Measurements from ENCODE around the gene S100A2. TPM values are rescaled to one million over a fixed set of nuclear protein-coding genes. Genes with fewer than 3 reads are reported as not detected.
"Not testable (repeated sequence)": the region's sequence is repeated elsewhere in the genome, so short reads cannot be mapped to it uniquely, and the experiment has no call there.

The S100A2 gene
- total and polyA plus RNA-seq, 5 donors from 2014 or later: not detected

DNA sequence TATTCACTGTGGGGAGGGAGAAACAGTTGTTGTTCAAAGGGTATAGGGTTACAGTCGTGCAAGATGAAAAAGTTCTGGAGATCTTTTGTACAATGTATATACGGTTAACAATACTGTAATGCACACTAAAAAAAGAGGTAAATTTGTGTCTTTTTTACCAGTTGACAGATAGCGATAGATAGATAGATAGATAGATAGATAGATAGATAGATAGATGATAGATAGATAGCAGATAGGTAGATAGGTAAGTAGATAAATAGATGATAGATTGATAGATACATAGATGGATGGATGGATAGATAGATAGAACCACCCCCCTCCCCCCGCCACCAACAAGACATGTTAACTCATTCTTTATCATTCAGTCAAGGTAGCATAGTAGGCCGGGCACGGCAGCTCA, 37.1 kb upstream of the S100A2 start:
- Mint-ChIP-seq H3K36me3 (no peaks in the 10 kb centered on the region), H3K27ac (no peak overlapping the region), H3K27me3 (peaks cover 23% of the 10 kb centered on the region), H3K9me3 (peaks cover 0 to 2% (median 0%) of the 10 kb centered on the region in 7 donors), H3K4me1 (peaks cover 0 to 18% (median 11%) of the 10 kb centered on the region in 4 donors), H3K4me3 (no peak overlapping the region)
- Histone ChIP-seq H3K27ac (ENCODE audit: insufficient read depth, low read length, poor library complexity, severe bottlenecking) (no peak overlapping the region), H3K9me3 (ENCODE audit: control insufficient read depth in 2 of 2, low read length in 2 of 2) (no peaks in the 10 kb centered on the region), H3K4me1 (ENCODE audit: control insufficient read depth, insufficient read depth, low read length, poor library complexity, severe bottlenecking) (peaks cover 9% of the 10 kb centered on the region), H3K27me3 (ENCODE audit: control insufficient read depth, insufficient read depth, low read length) (no peaks in the 10 kb centered on the region), H3K4me3 (ENCODE audit: low read depth, low read length) (no peak overlapping the region), H3K36me3 (ENCODE audit: control insufficient read depth, insufficient read depth, low read length) (no peaks in the 10 kb centered on the region)
- ATAC-seq (ENCODE audit: low read depth in 2 of 2) (no peak), DNase-seq (no peak)

DNA sequence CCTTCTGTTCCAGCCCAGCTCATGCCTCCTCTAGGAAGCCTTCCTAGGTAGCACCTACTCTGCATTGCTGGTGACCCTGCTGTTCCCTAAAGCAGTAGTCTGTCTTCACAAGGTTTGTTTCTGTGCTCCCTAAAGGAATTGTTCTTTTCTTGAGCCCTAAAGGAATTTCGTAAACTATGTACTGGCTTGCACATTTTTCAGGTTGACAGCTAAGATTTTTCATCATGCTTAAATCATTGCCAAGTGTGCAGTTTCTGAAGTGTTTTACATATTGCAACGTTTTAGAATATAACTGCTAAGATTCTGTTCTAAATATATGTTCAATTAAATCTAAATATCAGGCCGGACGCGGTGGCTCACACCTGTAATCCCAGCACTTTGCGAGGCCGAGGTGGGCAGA, 34.2 kb upstream of the S100A2 start:
- H3K4me1 Mint-ChIP-seq: peaks cover 7 to 30% (median 17%) of the 10 kb centered on the region in 4 donors
- peaks cover 9% of the 10 kb centered on the region for H3K27me3 Mint-ChIP-seq
- H3K4me3 Mint-ChIP-seq: no peak overlapping the region
- H3K9me3 ChIP-seq (ENCODE audit: control insufficient read depth in 2 of 2, low read length in 2 of 2): no peaks in the 10 kb centered on the region
- no peaks in the 10 kb centered on the region for H3K36me3 ChIP-seq (ENCODE audit: control insufficient read depth, insufficient read depth, low read length)
- no peak overlapping the region for H3K27ac Mint-ChIP-seq
- no peak for DNase-seq
- H3K4me1 ChIP-seq (ENCODE audit: control insufficient read depth, insufficient read depth, low read length, poor library complexity, severe bottlenecking): peaks cover 10% of the 10 kb centered on the region
- ATAC-seq (ENCODE audit: low read depth in 2 of 2): no peak
- no peak overlapping the region for H3K27ac ChIP-seq (ENCODE audit: insufficient read depth, low read length, poor library complexity, severe bottlenecking)
- H3K4me3 ChIP-seq (ENCODE audit: low read depth, low read length): no peak overlapping the region
- H3K27me3 ChIP-seq (ENCODE audit: control insufficient read depth, insufficient read depth, low read length): no peaks in the 10 kb centered on the region
- H3K36me3 Mint-ChIP-seq: no peaks in the 10 kb centered on the region
- H3K9me3 Mint-ChIP-seq: peaks cover 0 to 2% (median 0%) of the 10 kb centered on the region in 7 donors

DNA sequence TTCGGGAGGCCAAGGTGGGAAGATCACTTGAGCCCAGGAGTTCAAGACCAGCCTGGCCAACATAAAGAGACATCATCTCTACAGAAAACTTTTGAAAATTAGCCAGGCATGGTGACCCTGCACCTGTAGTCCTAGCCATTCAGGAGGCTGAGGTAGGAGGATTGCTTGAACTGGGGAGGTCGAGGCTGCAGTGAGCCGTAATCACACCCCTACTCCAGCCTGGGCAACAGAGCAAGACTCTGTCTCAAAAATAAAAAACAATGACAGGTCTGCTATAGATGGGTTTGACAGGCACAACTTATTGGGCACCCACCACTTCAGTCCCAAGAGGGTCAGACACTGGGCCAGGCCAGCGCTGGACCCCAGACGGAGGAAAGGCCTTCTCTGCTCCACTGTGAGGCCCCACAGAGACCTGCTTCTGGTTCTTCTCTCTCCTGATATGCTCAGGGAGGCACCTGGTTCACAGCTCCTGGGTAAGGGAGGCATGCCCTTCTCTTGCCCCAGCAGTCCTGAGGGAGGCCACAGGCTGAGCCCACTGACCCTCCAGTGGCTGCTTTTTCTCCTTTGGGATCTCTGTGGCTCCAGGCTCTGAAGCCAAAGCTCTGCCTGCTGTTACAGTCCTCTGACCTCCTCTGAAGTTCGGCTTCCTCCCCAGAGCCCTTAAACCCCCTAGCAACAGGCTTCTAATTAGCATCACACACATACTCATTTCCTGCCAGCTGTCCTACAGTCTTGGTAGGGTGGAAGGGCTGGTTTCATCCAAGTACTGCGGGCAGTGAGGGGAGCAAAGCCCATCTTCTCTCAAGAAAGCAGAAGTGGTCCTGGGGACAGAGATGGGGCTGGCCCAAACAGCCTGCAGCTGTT, 32.9 kb upstream of the S100A2 start:
- no peaks in the 10 kb centered on the region for H3K27me3 ChIP-seq (ENCODE audit: control insufficient read depth, insufficient read depth, low read length)
- no peak overlapping the region for H3K4me3 ChIP-seq (ENCODE audit: low read depth, low read length)
- ATAC-seq (ENCODE audit: low read depth in 2 of 2) (peak; percentile 84 to 88), DNase-seq (peak in 2 of 3 donors; percentile 31 to 76)
- peak overlapping the region; percentile 43 for H3K27ac ChIP-seq (ENCODE audit: insufficient read depth, low read length, poor library complexity, severe bottlenecking)
- H3K27ac Mint-ChIP-seq: peak overlapping the region; percentile 81 to 95 (median 84)
- H3K4me1 Mint-ChIP-seq: peaks cover 7 to 30% (median 17%) of the 10 kb centered on the region in 4 donors
- H3K27me3 Mint-ChIP-seq: peaks cover 1% of the 10 kb centered on the region
- H3K36me3 Mint-ChIP-seq: no peaks in the 10 kb centered on the region
- H3K4me1 ChIP-seq (ENCODE audit: control insufficient read depth, insufficient read depth, low read length, poor library complexity, severe bottlenecking): peaks cover 10% of the 10 kb centered on the region
- no peaks in the 10 kb centered on the region for H3K36me3 ChIP-seq (ENCODE audit: control insufficient read depth, insufficient read depth, low read length)
- H3K4me3 Mint-ChIP-seq: peak overlapping the region in 1 of 4 donors; percentile 33
- no peaks in the 10 kb centered on the region for H3K9me3 ChIP-seq (ENCODE audit: control insufficient read depth in 2 of 2, low read length in 2 of 2)
- no peaks in the 10 kb centered on the region for H3K9me3 Mint-ChIP-seq

DNA sequence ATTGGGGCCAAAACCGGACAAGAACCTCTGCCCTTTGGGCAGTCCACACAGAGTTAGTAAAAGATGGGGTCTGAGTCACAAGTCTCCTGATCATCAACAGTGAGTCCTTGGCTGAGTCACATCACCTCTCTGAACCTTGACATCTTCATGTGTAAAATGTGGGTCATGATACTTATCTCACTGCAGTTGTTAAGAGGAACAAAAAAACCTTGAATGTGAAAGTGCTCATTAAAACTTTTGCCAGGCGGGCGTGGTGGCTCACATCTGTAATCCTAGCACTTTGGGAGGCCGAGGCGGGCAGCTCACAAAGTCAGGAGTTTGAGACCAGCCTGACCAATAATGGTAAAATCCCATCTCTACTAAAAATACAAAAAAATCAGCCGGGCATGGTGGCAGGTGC, 31.6 kb upstream of the S100A2 start:
- Mint-ChIP-seq H3K9me3 (no peaks in the 10 kb centered on the region), H3K4me1 (peaks cover 7 to 29% (median 17%) of the 10 kb centered on the region in 4 donors), H3K27me3 (no peaks in the 10 kb centered on the region), H3K27ac (peak overlapping the region in 2 of 3 donors; percentile 54 to 69), H3K4me3 (no peak overlapping the region), H3K36me3 (no peaks in the 10 kb centered on the region)
- no peaks in the 10 kb centered on the region for H3K9me3 ChIP-seq (ENCODE audit: control insufficient read depth in 2 of 2, low read length in 2 of 2)
- H3K4me1 ChIP-seq (ENCODE audit: control insufficient read depth, insufficient read depth, low read length, poor library complexity, severe bottlenecking): peaks cover 10% of the 10 kb centered on the region
- H3K27me3 ChIP-seq (ENCODE audit: control insufficient read depth, insufficient read depth, low read length): no peaks in the 10 kb centered on the region
- DNase-seq (peak in 1 of 3 donors; percentile 42), ATAC-seq (ENCODE audit: low read depth in 2 of 2) (peak; percentile 46 to 52)
- H3K36me3 ChIP-seq (ENCODE audit: control insufficient read depth, insufficient read depth, low read length): no peaks in the 10 kb centered on the region
- H3K27ac ChIP-seq (ENCODE audit: insufficient read depth, low read length, poor library complexity, severe bottlenecking): no peak overlapping the region
- H3K4me3 ChIP-seq (ENCODE audit: low read depth, low read length): no peak overlapping the region

DNA sequence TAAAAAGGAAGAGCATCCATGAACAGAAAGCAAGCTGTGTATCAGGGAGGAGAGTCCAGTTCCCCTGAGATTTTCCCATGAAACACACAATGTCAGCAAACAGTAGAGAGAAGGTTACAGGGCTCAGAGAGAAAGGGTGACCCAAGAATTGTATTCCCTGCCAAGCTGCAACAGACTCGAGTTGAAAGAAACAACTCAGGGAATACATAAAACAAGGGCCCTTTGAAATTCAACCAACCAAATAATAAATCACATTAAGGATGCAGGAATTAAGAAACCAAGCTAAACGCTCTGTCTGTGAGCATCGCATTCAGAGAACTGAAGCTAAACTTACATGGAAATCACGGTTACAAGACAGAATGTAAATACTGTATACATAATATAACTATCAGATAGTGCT, 27.1 kb upstream of the S100A2 start:
- H3K9me3 Mint-ChIP-seq: no peaks in the 10 kb centered on the region
- H3K27me3 Mint-ChIP-seq: peaks cover 11% of the 10 kb centered on the region
- no peak overlapping the region for H3K4me3 Mint-ChIP-seq
- Histone ChIP-seq H3K27ac (ENCODE audit: insufficient read depth, low read length, poor library complexity, severe bottlenecking) (no peak overlapping the region), H3K4me3 (ENCODE audit: low read depth, low read length) (no peak overlapping the region), H3K36me3 (ENCODE audit: control insufficient read depth, insufficient read depth, low read length) (no peaks in the 10 kb centered on the region), H3K27me3 (ENCODE audit: control insufficient read depth, insufficient read depth, low read length) (no peaks in the 10 kb centered on the region), H3K9me3 (ENCODE audit: control insufficient read depth in 2 of 2, low read length in 2 of 2) (no peaks in the 10 kb centered on the region), H3K4me1 (ENCODE audit: control insufficient read depth, insufficient read depth, low read length, poor library complexity, severe bottlenecking) (peaks cover 1% of the 10 kb centered on the region)
- DNase-seq (no peak), ATAC-seq (ENCODE audit: low read depth in 2 of 2) (no peak)
- H3K36me3 Mint-ChIP-seq: no peaks in the 10 kb centered on the region
- peaks cover 3 to 11% (median 8%) of the 10 kb centered on the region in 4 donors for H3K4me1 Mint-ChIP-seq
- H3K27ac Mint-ChIP-seq: no peak overlapping the region

DNA sequence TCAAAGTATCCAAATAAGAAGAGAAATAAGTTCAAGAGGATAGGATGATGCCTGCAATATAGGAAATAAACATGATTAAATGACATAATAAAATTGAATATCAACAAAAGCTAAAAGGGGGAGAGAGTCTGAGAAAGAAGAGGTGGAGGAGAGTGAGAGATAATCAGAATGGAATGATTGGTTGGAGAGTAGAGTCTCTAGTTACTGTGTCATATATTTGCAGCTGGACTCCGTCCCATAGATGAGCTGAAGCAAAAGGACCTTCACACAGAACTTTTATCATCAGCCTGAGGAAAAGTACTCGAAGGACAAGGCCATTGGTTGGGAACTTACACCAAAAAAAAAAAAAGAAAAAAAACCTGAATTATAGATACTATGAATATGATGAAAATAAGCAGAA, 22.8 kb upstream of the S100A2 start:
- no peaks in the 10 kb centered on the region for H3K9me3 Mint-ChIP-seq

DNA sequence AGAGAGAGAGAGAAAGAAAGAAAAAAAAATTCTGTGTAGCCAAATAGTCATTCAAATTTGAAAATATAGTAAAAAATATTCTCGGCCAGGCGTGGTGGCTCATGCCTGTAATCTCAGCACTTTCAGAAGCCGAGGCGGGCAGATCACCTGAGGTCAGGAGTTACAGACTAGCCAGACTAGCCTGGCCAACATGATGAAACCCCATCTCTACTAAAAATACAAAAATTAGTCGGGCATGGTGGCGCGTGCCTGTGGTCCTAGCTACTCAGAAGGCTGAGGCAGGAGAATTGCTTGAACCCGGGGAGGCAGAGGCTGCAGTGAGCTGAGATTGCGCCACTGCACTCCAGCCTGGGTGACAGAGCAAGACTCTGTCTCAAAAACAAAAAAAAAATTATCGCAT, 22.4 kb upstream of the S100A2 start:
- not testable (repeated sequence) for H3K27me3 ChIP-seq (ENCODE audit: control insufficient read depth, insufficient read depth, low read length)

More for the DNA sequence above, 22.8 kb upstream of the S100A2 start:
- DNase-seq: no peak
- no peak for ATAC-seq (ENCODE audit: low read depth in 2 of 2)
- Histone ChIP-seq H3K27me3 (ENCODE audit: control insufficient read depth, insufficient read depth, low read length) (peaks cover 2% of the 10 kb centered on the region), H3K27ac (ENCODE audit: insufficient read depth, low read length, poor library complexity, severe bottlenecking) (no peak overlapping the region), H3K36me3 (ENCODE audit: control insufficient read depth, insufficient read depth, low read length) (no peaks in the 10 kb centered on the region), H3K4me1 (ENCODE audit: control insufficient read depth, insufficient read depth, low read length, poor library complexity, severe bottlenecking) (no peaks in the 10 kb centered on the region), H3K9me3 (ENCODE audit: control insufficient read depth in 2 of 2, low read length in 2 of 2) (no peaks in the 10 kb centered on the region), H3K4me3 (ENCODE audit: low read depth, low read length) (no peak overlapping the region)
- Mint-ChIP-seq H3K4me1 (no peaks in the 10 kb centered on the region), H3K27ac (peak overlapping the region in 1 of 3 donors; percentile 84), H3K36me3 (no peaks in the 10 kb centered on the region), H3K4me3 (no peak overlapping the region), H3K27me3 (peaks cover 31% of the 10 kb centered on the region)

DNA sequence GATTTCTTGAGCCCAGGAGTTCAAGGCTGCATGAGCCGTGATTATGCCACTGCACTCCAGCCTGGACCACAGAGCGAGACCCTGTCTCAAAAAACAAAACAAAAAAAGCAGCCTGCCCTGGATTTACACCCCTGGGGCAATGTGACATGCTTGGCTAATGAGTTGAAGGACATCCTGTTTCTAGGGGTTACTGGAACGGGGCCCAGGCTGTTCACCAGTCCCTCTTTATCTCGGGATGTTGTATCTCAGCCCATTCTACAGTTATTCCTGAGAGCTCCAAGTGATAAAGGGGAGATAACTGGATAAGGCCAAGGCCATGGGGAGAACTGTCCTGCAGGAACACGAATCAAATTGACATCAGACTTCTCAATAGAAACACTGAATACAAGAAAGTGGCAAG, 21.7 kb upstream of the S100A2 start:
- Histone ChIP-seq H3K4me1 (ENCODE audit: control insufficient read depth, insufficient read depth, low read length, poor library complexity, severe bottlenecking) (no peaks in the 10 kb centered on the region), H3K27me3 (ENCODE audit: control insufficient read depth, insufficient read depth, low read length) (peaks cover 2% of the 10 kb centered on the region), H3K36me3 (ENCODE audit: control insufficient read depth, insufficient read depth, low read length) (no peaks in the 10 kb centered on the region), H3K27ac (ENCODE audit: insufficient read depth, low read length, poor library complexity, severe bottlenecking) (no peak overlapping the region), H3K9me3 (ENCODE audit: control insufficient read depth in 2 of 2, low read length in 2 of 2) (no peaks in the 10 kb centered on the region), H3K4me3 (ENCODE audit: low read depth, low read length) (no peak overlapping the region)
- no peak for DNase-seq
- Mint-ChIP-seq H3K4me1 (no peaks in the 10 kb centered on the region), H3K4me3 (no peak overlapping the region), H3K27ac (no peak overlapping the region), H3K9me3 (no peaks in the 10 kb centered on the region), H3K27me3 (peaks cover 31% of the 10 kb centered on the region), H3K36me3 (no peaks in the 10 kb centered on the region)
- no peak for ATAC-seq (ENCODE audit: low read depth in 2 of 2)

More for the DNA sequence above, 22.4 kb upstream of the S100A2 start:
- not testable (repeated sequence) for H3K27ac Mint-ChIP-seq; H3K4me3 ChIP-seq (ENCODE audit: low read depth, low read length); ATAC-seq (ENCODE audit: low read depth in 2 of 2); DNase-seq; H3K9me3 Mint-ChIP-seq; H3K4me1 Mint-ChIP-seq; H3K27ac ChIP-seq (ENCODE audit: insufficient read depth, low read length, poor library complexity, severe bottlenecking); H3K36me3 Mint-ChIP-seq; H3K4me1 ChIP-seq (ENCODE audit: control insufficient read depth, insufficient read depth, low read length, poor library complexity, severe bottlenecking); H3K36me3 ChIP-seq (ENCODE audit: control insufficient read depth, insufficient read depth, low read length); H3K4me3 Mint-ChIP-seq; H3K9me3 ChIP-seq (ENCODE audit: control insufficient read depth in 2 of 2, low read length in 2 of 2)
- H3K27me3 Mint-ChIP-seq: peaks cover 31% of the 10 kb centered on the region
